H9 (cell line): ENCODE measurements around the gene NFYC. TPM values are rescaled to one million over a fixed set of nuclear protein-coding genes. Genes with fewer than 3 reads are reported as not detected.

Source experiments
- DNase-seq: peaks from one replicate; pipeline ENCODE4 v3.0.0-alpha.2; 2017
- H2AFZ ChIP-seq: one replicate; pipeline ENCODE4 v1.6.1; 2013; ENCODE audit warnings: mild to moderate bottlenecking, low read length, control low read depth, moderate library complexity
- H2AK5ac ChIP-seq: 2 replicates; pipeline ENCODE4 v1.6.1; 2013; ENCODE audit warnings: low read length, control low read depth, mixed read lengths; ENCODE audit not compliant: insufficient read length
- H2BK120ac ChIP-seq: one replicate; pipeline ENCODE4 v1.6.1; 2013; ENCODE audit warnings: low read depth, mild to moderate bottlenecking, low read length, control low read depth, inconsistent platforms; ENCODE audit not compliant: poor library complexity, severe bottlenecking
- H2BK12ac ChIP-seq: 2 replicates; pipeline ENCODE4 v1.6.1; 2013; ENCODE audit warnings: low read length, control low read depth, mixed read lengths, low read depth; ENCODE audit not compliant: insufficient read length
- H2BK15ac ChIP-seq: 2 replicates; pipeline ENCODE4 v1.6.1; 2013; ENCODE audit warnings: low read depth, low read length, control low read depth
- H2BK20ac ChIP-seq: one replicate; pipeline ENCODE4 v1.6.1; 2013; ENCODE audit warnings: low read depth, mild to moderate bottlenecking, low read length, control low read depth, inconsistent platforms; ENCODE audit not compliant: poor library complexity, severe bottlenecking
- H2BK5ac ChIP-seq: 2 replicates; pipeline ENCODE4 v1.6.1; 2013; ENCODE audit warnings: low read length, control low read depth, mixed read lengths; ENCODE audit not compliant: insufficient read length
- H3K14ac ChIP-seq: 2 replicates; pipeline ENCODE4 v1.6.1; 2013; ENCODE audit warnings: low read length, control low read depth; ENCODE audit not compliant: insufficient read depth
- H3K18ac ChIP-seq: 2 replicates; pipeline ENCODE4 v1.6.1; 2013; ENCODE audit warnings: low read depth, mild to moderate bottlenecking, mixed read lengths, low read length, control low read depth; ENCODE audit not compliant: insufficient read length
- H3K23ac ChIP-seq: 2 replicates; pipeline ENCODE4 v1.6.1; 2013; ENCODE audit warnings: low read length, control low read depth, mixed read lengths, low read depth; ENCODE audit not compliant: insufficient read length
- H3K23me2 ChIP-seq: 2 replicates; pipeline ENCODE4 v1.6.1; 2013; ENCODE audit warnings: low read depth, mild to moderate bottlenecking, mixed read lengths, low read length, control low read depth; ENCODE audit not compliant: insufficient read length, poor library complexity, severe bottlenecking
- H3K27ac ChIP-seq: 2 replicates; pipeline ENCODE4 v1.5.1; 2013; ENCODE audit warnings: low read length, control low read depth, mixed read lengths, low read depth; ENCODE audit not compliant: insufficient read length
- H3K27me3 ChIP-seq: 2 replicates; pipeline ENCODE4 v1.6.1; 2013; ENCODE audit warnings: low read length, control low read depth, inconsistent platforms; ENCODE audit not compliant: insufficient read depth
- H3K4ac ChIP-seq: 2 replicates; pipeline ENCODE4 v1.6.1; 2013; ENCODE audit warnings: low read depth, mild to moderate bottlenecking, control low read depth, inconsistent platforms, low read length, moderate library complexity
- H3K4me1 ChIP-seq: 2 replicates; pipeline ENCODE4 v1.6.1; 2013; ENCODE audit warnings: low read length, control low read depth, inconsistent platforms; ENCODE audit not compliant: insufficient read depth
- H3K4me2 ChIP-seq: 2 replicates; pipeline ENCODE4 v1.6.1; 2013; ENCODE audit warnings: low read length, control low read depth, mixed read lengths; ENCODE audit not compliant: insufficient read length, insufficient read depth
- H3K56ac ChIP-seq: 2 replicates; pipeline ENCODE4 v1.6.1; 2013; ENCODE audit warnings: low read depth, mild to moderate bottlenecking, mixed read lengths, low read length, control low read depth; ENCODE audit not compliant: insufficient read length
- H3K79me1 ChIP-seq: 2 replicates; pipeline ENCODE4 v1.6.1; 2013; ENCODE audit warnings: low read depth, mild to moderate bottlenecking, moderate library complexity, low read length, control low read depth, inconsistent platforms; ENCODE audit not compliant: insufficient read depth, poor library complexity, severe bottlenecking
- H3K79me2 ChIP-seq: 2 replicates; pipeline ENCODE4 v1.6.1; 2013; ENCODE audit warnings: low read length, control low read depth, inconsistent platforms; ENCODE audit not compliant: insufficient read depth
- H3K9ac ChIP-seq: 2 replicates; pipeline ENCODE4 v1.6.1; 2013; ENCODE audit warnings: low read length, control low read depth, mixed read lengths; ENCODE audit not compliant: insufficient read length; ENCODE audit errors: extremely low read depth
- H3K9me3 ChIP-seq: one replicate; pipeline ENCODE4 v1.6.1; 2013; ENCODE audit warnings: low read depth, low read length, inconsistent platforms; ENCODE audit not compliant: control insufficient read depth
- H3T11ph ChIP-seq: one replicate; pipeline ENCODE4 v1.6.1; 2013; ENCODE audit warnings: mild to moderate bottlenecking, low read length, control low read depth, inconsistent platforms
- H4K20me1 ChIP-seq: one replicate; pipeline ENCODE4 v1.6.1; 2013; ENCODE audit not compliant: control insufficient read depth, insufficient read length, insufficient read depth
- H4K5ac ChIP-seq: 2 replicates; pipeline ENCODE4 v1.6.1; 2013; ENCODE audit warnings: low read depth, mild to moderate bottlenecking, mixed read lengths, low read length, control low read depth; ENCODE audit not compliant: insufficient read length
- H4K8ac ChIP-seq: replicated peaks from 2 replicates; pipeline ENCODE4 v1.6.1; 2013; ENCODE audit warnings: low read length, control low read depth, mixed read lengths, low read depth; ENCODE audit not compliant: insufficient read length
- H4K91ac ChIP-seq: 2 replicates; pipeline ENCODE4 v1.6.1; 2013; ENCODE audit warnings: low read depth, mild to moderate bottlenecking, moderate library complexity, mixed read lengths, low read length, control low read depth; ENCODE audit not compliant: insufficient read length
- H3K27ac Mint-ChIP-seq, 3 experiments: 2 replicates in 2 of 3; 3 replicates in 1 of 3; pipeline ENCODE4 v1.8.0; 2020 to 2021; ENCODE audit warnings: mixed read lengths in 3 of 3, mild to moderate bottlenecking in 1 of 3, moderate library complexity in 1 of 3
- H3K27me3 Mint-ChIP-seq: 2 replicates; pipeline ENCODE4 v1.8.0; 2021; ENCODE audit warnings: low read depth, mild to moderate bottlenecking, moderate library complexity, mixed read lengths
- H3K36me3 Mint-ChIP-seq, 3 experiments: 2 replicates in 2 of 3; 3 replicates in 1 of 3; pipeline ENCODE4 v1.8.0; 2020 to 2021; ENCODE audit warnings: low read depth in 3 of 3, mixed read lengths in 3 of 3; ENCODE audit not compliant: insufficient read depth in 1 of 3
- H3K4me1 Mint-ChIP-seq, 2 experiments: 2 replicates each; pipeline ENCODE4 v1.8.0; 2020; ENCODE audit warnings: mixed read lengths in 2 of 2
- H3K4me3 Mint-ChIP-seq, 2 experiments: 2 replicates in 1 of 2; 3 replicates in 1 of 2; pipeline ENCODE4 v1.8.0; 2020 to 2021; ENCODE audit warnings: mild to moderate bottlenecking in 2 of 2, mixed read lengths in 2 of 2, moderate library complexity in 1 of 2
- H3K9me3 Mint-ChIP-seq, 2 experiments: 2 replicates in 1 of 2; 3 replicates in 1 of 2; pipeline ENCODE4 v1.8.0; 2020; ENCODE audit warnings: mild to moderate bottlenecking in 2 of 2, mixed read lengths in 2 of 2, moderate library complexity in 1 of 2
- CTCF ChIP-seq: fragments of 200-600 bp; sonication (generic); conservative IDR thresholded peaks from 3 replicates; pipeline ENCODE4 v1.8.0; 2021; ENCODE audit warnings: antibody characterized with exemption, mild to moderate bottlenecking
- WGBS: extraction: QIAGEN DNeasy Blood & Tissue Kit; methylation state at CpG from one replicate; pipeline ENCODE4 v1.1.7; 2013; ENCODE audit warnings: missing lambda C conversion rate, low lambda C conversion rate, mixed read lengths; ENCODE audit not compliant: insufficient read length; ENCODE audit errors: extremely low coverage; 5-methylcytosine and 5-hydroxymethylcytosine counted together
- total RNA-seq: library from RNA; stranded (reverse); gene quantifications from 2 replicates; pipeline ENCODE4 v1.2.1, GENCODE V29; 2021

Gene NFYC
- total RNA-seq, 1 experiment from 2014 or later, result 54.7 TPM

GRCh38 chr1:40664791-40665190 is 26.7 kb upstream of the NFYC start:
- Histone ChIP-seq H2AK5ac (no peak overlapping the region), H3K56ac (no peak overlapping the region), H3K23ac (no peak overlapping the region), H2BK120ac (no peak overlapping the region), H4K20me1 (no peaks in the 10 kb centered on the region), H3K79me1 (no peaks in the 10 kb centered on the region), H4K8ac (no peak overlapping the region), H3K9ac (no peak overlapping the region), H4K5ac (no peak overlapping the region), H3T11ph (no peak overlapping the region), H3K4me2 (peak overlapping the region; percentile 50), H2BK5ac (no peak overlapping the region), H3K79me2 (no peaks in the 10 kb centered on the region), H3K4ac (no peak overlapping the region), H3K4me1 (peaks cover 5% of the 10 kb centered on the region; the same call in 1 of the 2 replicates), H3K14ac (no peak overlapping the region), H2AFZ (no peak overlapping the region), H2BK12ac (no peak overlapping the region), H3K27ac (no peak overlapping the region), H3K9me3 (no peaks in the 10 kb centered on the region), H3K23me2 (no peaks in the 10 kb centered on the region), H2BK20ac (no peak overlapping the region), H4K91ac (no peak overlapping the region), H3K27me3 (no peaks in the 10 kb centered on the region), H3K18ac (no peak overlapping the region), H2BK15ac (no peak overlapping the region)
- peaks cover 12% of the 10 kb centered on the region for H3K27me3 Mint-ChIP-seq
- no CpG with 5 or more reads among the region's 2 CpGs for WGBS
- no peak for DNase-seq
- H3K4me3 Mint-ChIP-seq, result peak overlapping the region; percentile 80 to 89
- H3K9me3 Mint-ChIP-seq, result no peaks in the 10 kb centered on the region
- no peaks in the 10 kb centered on the region for H3K36me3 Mint-ChIP-seq
- H3K27ac Mint-ChIP-seq, result peak overlapping the region in 1 of 3 experiments; percentile 77; a peak in 1 of 7 replicates
- peaks cover 20 to 41% of the 10 kb centered on the region in 2 experiments for H3K4me1 Mint-ChIP-seq
- no peak for TF ChIP-seq CTCF
